Upper lobe of right lung (tissue), 1 donor: Measurements from ENCODE around the gene CISTR. TPM values are rescaled to one million over a fixed set of nuclear protein-coding genes. Genes with fewer than 3 reads are reported as not detected.
"Not testable (repeated sequence)": the region's sequence is repeated elsewhere in the genome, so short reads cannot be mapped to it uniquely, and the experiment has no call there.

Source experiments
- ATAC-seq: fragments of 200-7000 bp; cut with Tn5 transposase; one replicate; pipeline ENCODE4 v1.9.1; 2020; ENCODE audit warnings: mild to moderate bottlenecking, moderate library complexity
- DNase-seq: peaks from one replicate; pipeline ENCODE4 v3.0.0-alpha.2; 2020
- H3K27ac ChIP-seq: fragments of 200-600 bp; one replicate; pipeline ENCODE4 v1.8.0; 2022
- H3K27me3 ChIP-seq: fragments of 200-600 bp; one replicate; pipeline ENCODE4 v1.8.0; 2022; ENCODE audit warnings: mild to moderate bottlenecking
- H3K36me3 ChIP-seq: fragments of 200-600 bp; one replicate; pipeline ENCODE4 v1.8.0; 2022
- H3K4me1 ChIP-seq: fragments of 200-600 bp; one replicate; pipeline ENCODE4 v1.8.0; 2022
- H3K4me3 ChIP-seq: fragments of 200-600 bp; one replicate; pipeline ENCODE4 v1.8.0; 2022; ENCODE audit warnings: mild to moderate bottlenecking
- H3K9me3 ChIP-seq: fragments of 200-600 bp; one replicate; pipeline ENCODE4 v1.8.0; 2022
- CTCF ChIP-seq: fragments of 200-600 bp; IDR thresholded peaks from one replicate; pipeline ENCODE4 v1.8.0; 2022; ENCODE audit warnings: antibody characterized with exemption
- intact Hi-C: fragments of 100-400 bp; cut with DNase I; formaldehyde crosslinking; loops from one replicate; pipeline ENCODE4 v1.11.0; 2022
- total RNA-seq: library from RNA; stranded (reverse); fragmentation: NEBNext Ultra II Directional; extraction: Animal tissue kit (Norgen Biotek cat#: 25700); gene quantifications from one replicate; pipeline ENCODE4 v1.2.1, GENCODE V29; 2021
- donor health status: DM: no; HTN: yes; CAD: no; lungs with severe emphysema.

Gene CISTR
- total RNA-seq, 1 donor from 2014 or later = not detected

DNA sequence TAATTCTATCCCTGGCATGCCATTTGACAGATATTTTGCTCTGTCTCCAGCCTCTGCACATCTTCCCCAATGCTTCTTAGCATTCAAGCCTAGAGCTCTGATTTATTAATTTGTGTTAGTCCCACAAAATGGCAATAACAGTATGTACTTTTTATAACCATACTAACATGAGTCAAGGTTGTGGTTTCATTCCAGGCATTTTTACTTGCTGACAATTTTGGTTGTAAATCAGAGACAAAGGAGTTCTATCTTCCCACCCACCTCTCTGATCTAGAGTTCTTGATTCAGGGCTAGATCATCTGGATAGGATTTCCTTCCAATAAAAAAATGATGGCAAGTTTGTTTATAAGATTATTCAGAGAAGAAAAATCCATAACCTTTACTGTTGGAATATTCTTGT is 18.5 kb upstream of the CISTR start:
- TF ChIP-seq CTCF = no peak
- ATAC-seq (no peak), DNase-seq (no peak)
- Histone ChIP-seq H3K27ac (no peak overlapping the region), H3K4me3 (no peak overlapping the region), H3K9me3 (no peaks in the 10 kb centered on the region), H3K36me3 (no peaks in the 10 kb centered on the region), H3K4me1 (no peaks in the 10 kb centered on the region), H3K27me3 (peaks cover 27% of the 10 kb centered on the region)
- intact Hi-C loops = no loop called here

DNA sequence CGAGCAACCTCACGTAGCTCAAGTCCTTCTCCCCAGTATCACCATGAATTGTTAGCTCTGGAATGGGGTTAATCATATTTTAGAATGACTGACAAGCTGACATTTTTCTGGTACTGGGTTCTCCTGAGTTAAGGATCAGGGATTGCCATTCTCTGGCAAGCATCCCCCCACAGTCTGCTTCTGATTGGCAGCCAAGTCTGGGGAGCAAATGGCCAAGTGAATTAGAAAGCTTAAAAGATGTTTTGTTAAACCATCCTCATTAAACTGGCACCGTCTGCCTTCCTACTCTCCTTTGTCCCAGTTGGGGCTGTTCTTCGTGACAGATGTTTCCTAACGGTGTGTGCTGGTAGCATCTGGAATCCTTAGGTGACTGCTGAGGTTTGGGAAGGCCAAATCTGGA is 17.2 kb upstream of the CISTR start:
- no peak overlapping the region for H3K27ac ChIP-seq
- no peaks in the 10 kb centered on the region for H3K9me3 ChIP-seq
- H3K4me1 ChIP-seq = no peaks in the 10 kb centered on the region
- no peak overlapping the region for H3K4me3 ChIP-seq
- DNase-seq (no peak), ATAC-seq (no peak)
- intact Hi-C loops = no loop called here
- no peaks in the 10 kb centered on the region for H3K36me3 ChIP-seq
- peaks cover 35% of the 10 kb centered on the region for H3K27me3 ChIP-seq
- TF ChIP-seq CTCF = no peak

DNA sequence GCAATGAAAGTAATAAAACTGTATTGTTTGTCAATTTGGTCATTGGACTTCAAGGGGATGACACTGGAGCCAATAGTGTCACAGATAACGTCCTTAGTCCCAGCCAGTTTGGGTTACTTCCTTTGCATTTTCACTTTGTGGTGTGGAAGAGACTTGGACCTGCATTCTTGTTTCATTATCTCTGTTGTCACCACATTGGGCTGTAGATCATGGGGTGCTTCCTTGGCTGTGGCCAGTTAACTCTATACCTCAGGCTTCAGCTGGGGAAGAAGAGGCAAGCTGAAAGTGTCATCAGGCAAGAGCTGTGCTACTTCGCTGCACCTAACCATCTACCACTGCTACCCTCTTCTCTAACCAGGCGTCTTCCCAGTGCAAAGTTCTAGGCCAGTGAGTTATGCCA is 15.1 kb upstream of the CISTR start:
- Histone ChIP-seq H3K36me3 (no peaks in the 10 kb centered on the region), H3K27ac (no peak overlapping the region), H3K4me1 (no peaks in the 10 kb centered on the region), H3K9me3 (no peaks in the 10 kb centered on the region), H3K4me3 (no peak overlapping the region), H3K27me3 (peaks cover 45% of the 10 kb centered on the region)
- intact Hi-C loops = no loop called here
- no peak for TF ChIP-seq CTCF
- ATAC-seq = no peak
- no peak for DNase-seq

- no peak overlapping the region for H3K27ac ChIP-seq
- ATAC-seq = no peak
- H3K4me1 ChIP-seq = no peaks in the 10 kb centered on the region
- no peak for TF ChIP-seq CTCF
- H3K9me3 ChIP-seq = no peaks in the 10 kb centered on the region
- H3K36me3 ChIP-seq = no peaks in the 10 kb centered on the region
- intact Hi-C loops = no loop called here
- DNase-seq = no peak
- H3K4me3 ChIP-seq = no peak overlapping the region
- peaks cover 44% of the 10 kb centered on the region for H3K27me3 ChIP-seq
These were observed 14.1 kb upstream of the CISTR start for GRCh38 chr12:53765891-53766290.

GRCh38 chr12:53764615-53765014 is 12.8 kb upstream of the CISTR start:
- Histone ChIP-seq H3K27ac (no peak overlapping the region), H3K4me1 (no peaks in the 10 kb centered on the region), H3K27me3 (peaks cover 55% of the 10 kb centered on the region), H3K4me3 (no peak overlapping the region), H3K36me3 (no peaks in the 10 kb centered on the region), H3K9me3 (no peaks in the 10 kb centered on the region)
- DNase-seq (no peak), ATAC-seq (no peak)
- intact Hi-C loops = no loop called here
- TF ChIP-seq CTCF = no peak

DNA sequence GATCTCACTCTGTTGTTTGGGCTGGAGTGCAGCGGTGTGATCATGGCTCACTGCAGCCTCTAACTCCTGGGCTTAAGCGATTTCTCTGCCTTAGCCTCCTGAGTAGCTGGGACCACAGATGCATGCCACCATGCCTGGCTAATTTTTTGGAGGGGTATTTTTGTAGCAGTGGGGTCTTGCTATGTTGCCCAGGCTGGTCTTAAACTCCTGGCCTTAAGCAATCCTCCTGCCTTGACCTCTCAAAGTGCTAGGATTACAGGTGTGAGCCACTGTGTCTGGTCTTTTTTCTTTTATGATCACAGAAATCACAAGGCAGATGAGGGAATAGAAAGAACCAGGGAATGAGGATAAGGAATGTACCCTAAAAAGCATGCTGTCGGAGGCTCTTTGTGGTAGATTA is 11.0 kb upstream of the CISTR start:
- H3K4me3 ChIP-seq, H3K36me3 ChIP-seq, H3K9me3 ChIP-seq, ATAC-seq, intact Hi-C loops, H3K4me1 ChIP-seq, H3K27ac ChIP-seq, DNase-seq: not testable (repeated sequence)
- peaks cover 63% of the 10 kb centered on the region for H3K27me3 ChIP-seq
